ENCODE measurements around the gene AUP1. TPM values are rescaled to one million over a fixed set of nuclear protein-coding genes. Genes with fewer than 3 reads are reported as not detected.

Gene AUP1
- polyA plus RNA-seq, 5 donors, result 82.8 to 108 (median 98.9) TPM

Other genes starting within 250 kb of the AUP1 start
- 1 to 10 TPM; 5.2 to 9.9 (median 8.5) TPM for gene SLC4A5, start 186.3 kb downstream of the AUP1 start, polyA plus RNA-seq (ENCODE audit: insufficient read depth in 1 of 5, insufficient read length in 5 of 5, low replicate concordance in 1 of 5)
- 100 to 1,000 TPM; 125 to 167 (median 142) TPM for gene DCTN1, start 149.4 kb downstream of the AUP1 start, polyA plus RNA-seq (ENCODE audit: insufficient read depth in 1 of 5, insufficient read length in 5 of 5, low replicate concordance in 1 of 5)
- gene C2orf81, start 108.1 kb downstream of the AUP1 start, polyA plus RNA-seq (ENCODE audit: insufficient read depth in 1 of 5, insufficient read length in 5 of 5, low replicate concordance in 1 of 5), result 1 to 10 TPM; 3.0 to 7.8 (median 6.0) TPM
- gene WDR54, start 108.0 kb downstream of the AUP1 start, polyA plus RNA-seq (ENCODE audit: insufficient read depth in 1 of 5, insufficient read length in 5 of 5, low replicate concordance in 1 of 5), result 10 to 100 TPM; 28.5 to 40.4 (median 36.6) TPM
- 10 to 100 TPM; 43.1 to 61.5 (median 54.6) TPM for gene RTKN, start 87.8 kb downstream of the AUP1 start, polyA plus RNA-seq (ENCODE audit: insufficient read depth in 1 of 5, insufficient read length in 5 of 5, low replicate concordance in 1 of 5)
- 10 to 100 TPM; 21.4 to 37.0 (median 30.1) TPM for gene INO80B, start 74.6 kb downstream of the AUP1 start, polyA plus RNA-seq (ENCODE audit: insufficient read depth in 1 of 5, insufficient read length in 5 of 5, low replicate concordance in 1 of 5)
- gene WBP1, start 71.3 kb downstream of the AUP1 start, polyA plus RNA-seq (ENCODE audit: insufficient read depth in 1 of 5, insufficient read length in 5 of 5, low replicate concordance in 1 of 5), result 100 to 1,000 TPM in 4 of 5 donors, 10 to 100 TPM in 1; 95.7 to 134 (median 113) TPM
- 10 to 100 TPM; 34.4 to 51.8 (median 45.7) TPM for gene MOGS, start 64.3 kb downstream of the AUP1 start, polyA plus RNA-seq (ENCODE audit: insufficient read depth in 1 of 5, insufficient read length in 5 of 5, low replicate concordance in 1 of 5)
- gene MRPL53, start 57.0 kb downstream of the AUP1 start, polyA plus RNA-seq (ENCODE audit: insufficient read depth in 1 of 5, insufficient read length in 5 of 5, low replicate concordance in 1 of 5), result 10 to 100 TPM; 37.7 to 68.9 (median 40.5) TPM
- gene CCDC142, start 46.7 kb downstream of the AUP1 start, polyA plus RNA-seq (ENCODE audit: insufficient read depth in 1 of 5, insufficient read length in 5 of 5, low replicate concordance in 1 of 5), result 10 to 100 TPM; 13.0 to 18.1 (median 16.4) TPM
- gene TTC31, start 46.6 kb downstream of the AUP1 start, polyA plus RNA-seq (ENCODE audit: insufficient read depth in 1 of 5, insufficient read length in 5 of 5, low replicate concordance in 1 of 5), result 10 to 100 TPM; 32.8 to 38.1 (median 35.6) TPM
- gene LBX2, start 30.1 kb downstream of the AUP1 start, polyA plus RNA-seq (ENCODE audit: insufficient read depth in 1 of 5, insufficient read length in 5 of 5, low replicate concordance in 1 of 5), result under 1 TPM; 0.22 to 0.94 (median 0.49) TPM
- gene PCGF1, start 22.0 kb downstream of the AUP1 start, polyA plus RNA-seq (ENCODE audit: insufficient read depth in 1 of 5, insufficient read length in 5 of 5, low replicate concordance in 1 of 5), result 10 to 100 TPM; 20.6 to 28.2 (median 26.1) TPM
- under 1 TPM in 3 of 5 donors, not detected in 2; 0.06 to 0.14 (median 0.07) TPM for gene TLX2, start 15.3 kb downstream of the AUP1 start, polyA plus RNA-seq (ENCODE audit: insufficient read depth in 1 of 5, insufficient read length in 5 of 5, low replicate concordance in 1 of 5)
- gene DQX1, start 3.5 kb downstream of the AUP1 start, polyA plus RNA-seq (ENCODE audit: insufficient read depth in 1 of 5, insufficient read length in 5 of 5, low replicate concordance in 1 of 5), result 1 to 10 TPM in 1 of 5 donors, under 1 TPM in 4; 0.17 to 1.1 (median 0.26) TPM
- gene HTRA2, start 227 bp upstream of the AUP1 start, polyA plus RNA-seq (ENCODE audit: insufficient read depth in 1 of 5, insufficient read length in 5 of 5, low replicate concordance in 1 of 5), result 10 to 100 TPM; 30.2 to 37.6 (median 36.6) TPM
- gene LOXL3, start 24.2 kb upstream of the AUP1 start, polyA plus RNA-seq (ENCODE audit: insufficient read depth in 1 of 5, insufficient read length in 5 of 5, low replicate concordance in 1 of 5), result 1 to 10 TPM; 7.9 to 9.9 (median 9.6) TPM
- gene DOK1, start 25.0 kb upstream of the AUP1 start, polyA plus RNA-seq (ENCODE audit: insufficient read depth in 1 of 5, insufficient read length in 5 of 5, low replicate concordance in 1 of 5), result 10 to 100 TPM in 2 of 5 donors, 1 to 10 TPM in 3; 7.7 to 11.8 (median 9.7) TPM
- under 1 TPM; 0.22 to 0.48 (median 0.32) TPM for gene M1AP, start 118.6 kb upstream of the AUP1 start, polyA plus RNA-seq (ENCODE audit: insufficient read depth in 1 of 5, insufficient read length in 5 of 5, low replicate concordance in 1 of 5)
- gene SEMA4F, start 124.5 kb upstream of the AUP1 start, polyA plus RNA-seq (ENCODE audit: insufficient read depth in 1 of 5, insufficient read length in 5 of 5, low replicate concordance in 1 of 5), result 1 to 10 TPM; 5.7 to 7.2 (median 6.7) TPM